ENCODE results near the gene PAX3.

Gene PAX3

DNA sequence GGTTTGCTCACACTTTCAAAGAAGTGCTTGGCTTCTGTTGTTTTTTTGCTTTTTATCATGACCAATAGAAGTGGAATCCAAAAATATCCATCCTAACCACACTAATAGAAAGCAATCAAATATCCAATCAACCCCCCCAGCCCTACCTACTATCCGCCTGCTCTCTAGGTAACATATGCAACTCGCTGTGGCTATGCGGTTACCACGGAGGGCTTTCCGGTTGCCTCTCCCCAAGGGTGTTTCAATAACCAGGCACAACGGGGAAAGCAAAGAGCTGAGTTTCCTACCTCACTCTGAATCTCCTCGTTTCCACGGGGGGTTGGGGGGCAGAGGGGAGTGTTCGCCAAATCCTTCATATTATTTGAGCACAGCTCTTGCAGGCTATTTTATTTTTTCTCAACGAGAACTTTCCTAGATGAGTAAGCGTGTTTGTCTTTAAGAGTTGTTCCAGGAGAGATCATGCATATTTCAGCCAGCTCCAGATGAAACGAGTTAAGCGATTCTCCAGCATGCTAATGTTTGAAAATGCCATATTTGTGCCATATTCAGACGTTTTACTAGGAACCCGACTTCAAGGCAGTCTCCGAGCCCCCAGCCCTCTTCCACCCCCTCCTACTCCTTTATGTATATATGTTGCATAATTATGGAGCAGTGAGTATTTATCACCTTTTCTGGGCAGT lies 30.3 kb downstream of the PAX3 start:
- ChIA-PET POLR2A (interaction anchor here (0.7 kb wide), 1 partner anchor 384 kb away, joined by 3 read pairs; no protein-coding TSS in a partner anchor), CTCF (no interaction called here)
- no peak for DNase-seq (ENCODE audit: extremely low spot score)
- TF ChIP-seq LEF1 (IDR thresholded peaks at IDR 0.05; ENCODE audit: borderline replicate concordance): no peak
- no peak for TF ChIP-seq BHLHE40 (IDR thresholded peaks at IDR 0.05; ENCODE audit: borderline replicate concordance)
- no peak for TF ChIP-seq ARNT (IDR thresholded peaks at IDR 0.05)
- TF ChIP-seq ZNF384 (IDR thresholded peaks at IDR 0.05): no peak
- TF ChIP-seq FOXA1 (IDR thresholded peaks at IDR 0.05): no peak
- no peak for TF ChIP-seq TARDBP (IDR thresholded peaks at IDR 0.05)
- TF ChIP-seq NFRKB (IDR thresholded peaks at IDR 0.05): no peak
- TF ChIP-seq FOXK2 (IDR thresholded peaks at IDR 0.05): no peak
- TF ChIP-seq ELF4 (IDR thresholded peaks at IDR 0.05): no peak
- no peak for TF ChIP-seq L3MBTL2 (conservative IDR thresholded peaks at IDR 0.05)
- TF ChIP-seq, protein P1, sequence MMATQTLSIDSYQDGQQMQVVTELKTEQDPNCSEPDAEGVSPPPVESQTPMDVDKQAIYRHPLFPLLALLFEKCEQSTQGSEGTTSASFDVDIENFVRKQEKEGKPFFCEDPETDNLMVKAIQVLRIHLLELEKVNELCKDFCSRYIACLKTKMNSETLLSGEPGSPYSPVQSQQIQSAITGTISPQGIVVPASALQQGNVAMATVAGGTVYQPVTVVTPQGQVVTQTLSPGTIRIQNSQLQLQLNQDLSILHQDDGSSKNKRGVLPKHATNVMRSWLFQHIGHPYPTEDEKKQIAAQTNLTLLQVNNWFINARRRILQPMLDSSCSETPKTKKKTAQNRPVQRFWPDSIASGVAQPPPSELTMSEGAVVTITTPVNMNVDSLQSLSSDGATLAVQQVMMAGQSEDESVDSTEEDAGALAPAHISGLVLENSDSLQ (IDR thresholded peaks at IDR 0.05): no peak
- TF ChIP-seq FOXM1 (IDR thresholded peaks at IDR 0.05; ENCODE audit: borderline replicate concordance): no peak
- no peak for TF ChIP-seq SP1 (IDR thresholded peaks at IDR 0.05)
- TF ChIP-seq HDGF (IDR thresholded peaks at IDR 0.05; ENCODE audit: borderline replicate concordance): no peak
- TF ChIP-seq CTBP1 (IDR thresholded peaks at IDR 0.05; ENCODE audit: borderline replicate concordance): no peak
- TF ChIP-seq SUZ12 (IDR thresholded peaks at IDR 0.05): no peak

DNA sequence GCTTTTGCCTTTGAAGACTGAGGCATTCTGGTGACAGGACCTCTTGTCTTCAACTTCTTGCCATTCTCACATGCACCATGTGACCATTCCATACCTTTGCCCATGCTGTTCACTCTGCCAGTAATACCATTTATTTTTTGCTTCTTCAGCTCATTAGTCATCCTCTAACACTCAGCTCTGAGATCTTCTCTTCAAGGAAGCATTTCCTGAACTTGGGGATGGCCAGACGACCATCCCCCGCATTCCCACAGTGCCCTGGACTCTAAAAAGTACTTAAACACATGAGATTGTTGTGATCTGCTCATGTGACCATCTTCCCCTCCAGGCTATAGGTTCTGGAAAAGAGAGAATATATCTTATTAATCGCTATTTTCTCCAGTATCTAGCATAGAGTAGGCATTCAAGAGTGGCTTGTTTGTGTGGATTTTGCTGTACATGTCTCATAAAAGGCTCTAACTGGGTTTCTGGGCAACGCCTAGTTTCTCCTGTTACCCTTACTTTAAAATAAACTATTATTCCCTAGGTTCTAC lies 33.9 kb downstream of the PAX3 start:
- CTCF ChIA-PET: no interaction called here
- POLR2A ChIA-PET: no interaction called here
- no peak for TF ChIP-seq CTBP1 (IDR thresholded peaks at IDR 0.05; ENCODE audit: borderline replicate concordance)
- no peak for TF ChIP-seq ZNF384 (IDR thresholded peaks at IDR 0.05)
- TF ChIP-seq BHLHE40 (IDR thresholded peaks at IDR 0.05; ENCODE audit: borderline replicate concordance): no peak
- TF ChIP-seq ARNT (IDR thresholded peaks at IDR 0.05): no peak
- TF ChIP-seq L3MBTL2 (conservative IDR thresholded peaks at IDR 0.05): no peak
- no peak for TF ChIP-seq HDGF (IDR thresholded peaks at IDR 0.05; ENCODE audit: borderline replicate concordance)
- TF ChIP-seq SUZ12 (IDR thresholded peaks at IDR 0.05): no peak
- TF ChIP-seq SP1 (IDR thresholded peaks at IDR 0.05): no peak
- no peak for TF ChIP-seq ELF4 (IDR thresholded peaks at IDR 0.05)
- TF ChIP-seq FOXM1 (IDR thresholded peaks at IDR 0.05; ENCODE audit: borderline replicate concordance): no peak
- TF ChIP-seq NFRKB (IDR thresholded peaks at IDR 0.05): no peak
- no peak for DNase-seq (ENCODE audit: extremely low spot score)

DNA sequence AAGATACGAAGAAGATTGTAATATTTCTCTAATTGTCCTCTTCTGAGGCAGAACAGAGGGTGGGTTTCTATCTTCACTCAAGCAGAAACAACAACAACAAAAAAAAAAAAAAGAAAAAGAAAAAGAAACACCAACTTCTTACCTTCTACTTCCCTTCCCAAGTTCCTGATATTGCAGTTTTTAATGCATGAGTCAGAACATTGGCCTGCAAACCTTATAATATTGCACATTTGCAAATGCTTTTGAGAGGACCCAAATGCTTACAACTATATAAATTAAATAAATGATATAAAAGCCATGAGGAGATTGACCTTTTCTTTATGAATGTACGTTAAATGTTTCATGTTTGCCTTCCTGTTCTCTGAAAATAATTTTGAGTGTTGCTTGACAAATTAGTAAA lies 37.3 kb downstream of the PAX3 start:
- TF ChIP-seq CTBP1 (IDR thresholded peaks at IDR 0.05; ENCODE audit: borderline replicate concordance): no peak
- no peak for TF ChIP-seq SP1 (IDR thresholded peaks at IDR 0.05)
- no peak for TF ChIP-seq FOXA1 (IDR thresholded peaks at IDR 0.05)
- TF ChIP-seq, protein P1 (IDR thresholded peaks at IDR 0.05): no peak
- TF ChIP-seq HDGF (IDR thresholded peaks at IDR 0.05; ENCODE audit: borderline replicate concordance): no peak
- TF ChIP-seq FOXK2 (IDR thresholded peaks at IDR 0.05): no peak
- TF ChIP-seq ELF4 (IDR thresholded peaks at IDR 0.05): no peak
- no peak for TF ChIP-seq TARDBP (IDR thresholded peaks at IDR 0.05)
- TF ChIP-seq FOXM1 (IDR thresholded peaks at IDR 0.05; ENCODE audit: borderline replicate concordance): no peak
- no peak for TF ChIP-seq NFRKB (IDR thresholded peaks at IDR 0.05)
- ChIA-PET CTCF (no interaction called here), POLR2A (no interaction called here)
- no peak for DNase-seq (ENCODE audit: extremely low spot score)

DNA sequence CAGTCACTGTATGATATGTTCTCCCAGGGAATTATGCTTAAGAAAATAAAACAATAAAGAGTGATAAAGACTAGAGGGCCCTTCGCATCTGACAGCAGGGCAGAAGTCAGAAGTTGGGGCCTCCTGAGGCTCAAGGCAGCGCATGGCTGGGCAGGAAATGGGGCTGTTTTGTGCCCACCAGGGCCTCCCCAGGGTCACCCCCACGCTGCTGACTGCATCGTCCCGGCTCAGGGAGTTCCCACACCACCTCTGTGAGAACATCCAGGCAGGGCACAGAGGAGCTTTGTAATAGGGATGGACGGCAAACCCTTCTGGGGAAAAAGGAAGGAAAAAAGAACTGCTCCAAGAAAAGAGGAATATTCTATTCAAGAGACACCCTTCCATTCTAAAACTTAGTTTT lies 41.2 kb downstream of the PAX3 start:
- DNase-seq (ENCODE audit: extremely low spot score): no peak
- POLR2A ChIA-PET: no interaction called here
- TF ChIP-seq FOXM1 (IDR thresholded peaks at IDR 0.05; ENCODE audit: borderline replicate concordance) (no peak), SP1 (IDR thresholded peaks at IDR 0.05) (no peak), TARDBP (IDR thresholded peaks at IDR 0.05) (no peak), LEF1 (IDR thresholded peaks at IDR 0.05; ENCODE audit: borderline replicate concordance) (no peak), FOXK2 (IDR thresholded peaks at IDR 0.05) (no peak)
- CTCF ChIA-PET: interaction anchor here (0.7 kb wide), 1 partner anchor 410 kb away, joined by 3 read pairs; no protein-coding TSS in a partner anchor

DNA sequence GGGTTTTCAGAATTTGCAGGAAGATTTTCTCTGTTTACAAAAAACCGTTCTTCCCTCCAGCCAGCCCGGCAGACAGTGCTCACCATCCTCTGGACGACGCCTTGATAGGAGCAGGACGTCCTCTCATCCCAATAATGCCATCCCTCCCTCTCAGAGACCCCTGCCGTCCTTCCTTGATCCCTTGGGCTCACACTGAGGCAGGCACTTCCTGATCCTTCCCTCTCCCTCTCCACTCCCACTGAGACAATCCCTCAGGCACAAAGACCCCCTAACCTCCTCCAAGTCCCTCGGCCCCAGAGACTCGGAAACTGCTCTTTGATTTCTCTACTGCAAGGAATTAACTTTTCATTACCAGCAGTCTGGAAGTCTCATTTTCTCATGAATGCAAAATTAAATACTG lies 42.5 kb downstream of the PAX3 start:
- ChIA-PET CTCF (no interaction called here), POLR2A (no interaction called here)
- DNase-seq (ENCODE audit: extremely low spot score): no peak

More for the DNA sequence above, 42.5 kb downstream of the PAX3 start:
- no peak for TF ChIP-seq TARDBP (IDR thresholded peaks at IDR 0.05)
- TF ChIP-seq ARNT (IDR thresholded peaks at IDR 0.05): no peak
- TF ChIP-seq SP1 (IDR thresholded peaks at IDR 0.05): no peak
- TF ChIP-seq HDGF (IDR thresholded peaks at IDR 0.05; ENCODE audit: borderline replicate concordance): no peak
- no peak for TF ChIP-seq FOXK2 (IDR thresholded peaks at IDR 0.05)
- TF ChIP-seq L3MBTL2 (conservative IDR thresholded peaks at IDR 0.05): no peak
- TF ChIP-seq NFRKB (IDR thresholded peaks at IDR 0.05): no peak
- TF ChIP-seq SUZ12 (IDR thresholded peaks at IDR 0.05): no peak
- TF ChIP-seq FOXM1 (IDR thresholded peaks at IDR 0.05; ENCODE audit: borderline replicate concordance): no peak
- no peak for TF ChIP-seq FOXA1 (IDR thresholded peaks at IDR 0.05)
- no peak for TF ChIP-seq BHLHE40 (IDR thresholded peaks at IDR 0.05; ENCODE audit: borderline replicate concordance)
- TF ChIP-seq LEF1 (IDR thresholded peaks at IDR 0.05; ENCODE audit: borderline replicate concordance): no peak
- no peak for TF ChIP-seq ZNF384 (IDR thresholded peaks at IDR 0.05)
- no peak for TF ChIP-seq ELF4 (IDR thresholded peaks at IDR 0.05)
- no peak for TF ChIP-seq CTBP1 (IDR thresholded peaks at IDR 0.05; ENCODE audit: borderline replicate concordance)
- TF ChIP-seq, protein P1 (IDR thresholded peaks at IDR 0.05): no peak
